M059J (cell line): ENCODE results near the gene CFP. TPM values are rescaled to one million over a fixed set of nuclear protein-coding genes. Genes with fewer than 3 reads are reported as not detected.

Source experiments
- DNase-seq: peaks from one replicate; pipeline ENCODE4 v3.0.0-alpha.2; 2012; ENCODE audit warnings: low read depth
- total RNA-seq: library from RNA; depleted of rRNA; stranded (reverse); fragments of >200 nt; shearing (Covaris generic); gene quantifications from 2 replicates; pipeline ENCODE4 v1.2.3, GENCODE V29; 2014

Gene CFP
- total RNA-seq, 1 experiment from 2014 or later: not detected

- DNase-seq: no peak
Measured at GRCh38 chrX:47637546-47638195, 7.9 kb upstream of the CFP start.

- DNase-seq: no peak
Measured at GRCh38 chrX:47634871-47635575, 5.3 kb upstream of the CFP start.

GRCh38 chrX:47633689-47634590 is 4.2 kb upstream of the CFP start:
- DNase-seq: no peak

- no peak for DNase-seq
Measured at GRCh38 chrX:47632666-47633065, 2.9 kb upstream of the CFP start.

GRCh38 chrX:47631676-47632075 is 1.9 kb upstream of the CFP start:
- DNase-seq: no peak

GRCh38 chrX:47628982-47629381 is 748 bp downstream of the CFP start:
- DNase-seq: peak; percentile 15

- no peak for DNase-seq
Measured at GRCh38 chrX:47625365-47625764, 4.4 kb downstream of the CFP start.

- DNase-seq: peak; percentile 61
Measured at GRCh38 chrX:47623540-47624027, 6.1 kb downstream of the CFP start.

GRCh38 chrX:47621851-47622250 is 7.9 kb downstream of the CFP start:
- DNase-seq: no peak

- no peak for DNase-seq
Measured at GRCh38 chrX:47620303-47620685, 9.4 kb downstream of the CFP start.

- DNase-seq: peak; percentile 66
Measured at GRCh38 chrX:47619486-47620302, 10.0 kb downstream of the CFP start, which contains the start of gene SYN1. TSS of gene SYN1 (minus strand) at chrX:47619857. CDS start at chrX:47619728, 129 bp downstream.

- no peak for DNase-seq
Measured at GRCh38 chrX:47618923-47619485, 10.7 kb downstream of the CFP start.

GRCh38 chrX:47614618-47615017 is 15.1 kb downstream of the CFP start:
- DNase-seq: no peak

GRCh38 chrX:47613082-47613481 is 16.6 kb downstream of the CFP start:
- peak; percentile 30 for DNase-seq

- no peak for DNase-seq
Measured at GRCh38 chrX:47612418-47612817, 17.3 kb downstream of the CFP start.

- no peak for DNase-seq
Measured at GRCh38 chrX:47611926-47612325, 17.8 kb downstream of the CFP start.

GRCh38 chrX:47611489-47611888 is 18.2 kb downstream of the CFP start:
- no peak for DNase-seq

- DNase-seq: no peak
Measured at GRCh38 chrX:47610511-47610910, 19.2 kb downstream of the CFP start.

GRCh38 chrX:47608130-47608810 is 21.5 kb downstream of the CFP start:
- DNase-seq: no peak

- no peak for DNase-seq
Measured at GRCh38 chrX:47607091-47607490, 22.6 kb downstream of the CFP start.
